OCI-LY7 (cell line): ENCODE measurements around the gene GNAT3. TPM values are rescaled to one million over a fixed set of nuclear protein-coding genes. Genes with fewer than 3 reads are reported as not detected.

Source experiments
- BruUV-seq: library from RNA; stranded (reverse); fragments of 400-500 nt; replicated peaks from 2 replicates; lab custom pipeline; 2021; lab: Mats Ljungman, UMichigan
- CTCF ChIA-PET: fragments of 300-600 bp; sonication (Branson Sonifier 250); formaldehyde crosslinking; loops from one replicate; lab custom pipeline; 2022; ENCODE audit warnings: antibody characterized with exemption; ENCODE audit not compliant: unreplicated experiment; lab: Charles Lee
- POLR2A ChIA-PET: fragments of 300-600 bp; sonication (Branson Sonifier 250); formaldehyde crosslinking; loops from one replicate; lab custom pipeline; 2022; ENCODE audit warnings: antibody characterized with exemption; lab: Charles Lee
- DNase-seq: peaks from one replicate; pipeline ENCODE4 v3.0.0-alpha.2; 2015; ENCODE audit warnings: low spot score
- H2AFZ ChIP-seq: fragments of 200-600 bp; sonication (generic), shearing (Covaris generic); 2 replicates; pipeline ENCODE4 v1.6.1; 2014; ENCODE audit warnings: mild to moderate bottlenecking, antibody characterized with exemption, low read length, moderate library complexity
- H3K27ac ChIP-seq: fragments of 200-600 bp; sonication (generic); 2 replicates; pipeline ENCODE4 v1.5.1; 2014; ENCODE audit warnings: mixed run types, low read depth, mild to moderate bottlenecking, moderate library complexity, low read length, inconsistent platforms; ENCODE audit not compliant: poor library complexity, severe bottlenecking
- H3K36me3 ChIP-seq: fragments of 200-600 bp; sonication (generic); 2 replicates; pipeline ENCODE4 v1.6.1; 2014; ENCODE audit warnings: mild to moderate bottlenecking, antibody characterized with exemption, low read length, moderate library complexity, mixed read lengths; ENCODE audit not compliant: insufficient read depth
- H3K4me1 ChIP-seq: fragments of 200-600 bp; sonication (generic); 2 replicates; pipeline ENCODE4 v1.5.1; 2014; ENCODE audit warnings: mild to moderate bottlenecking, low read length; ENCODE audit not compliant: insufficient read depth, poor library complexity, severe bottlenecking
- H3K4me2 ChIP-seq: fragments of 200-600 bp; sonication (generic); 2 replicates; pipeline ENCODE4 v1.6.1; 2014; ENCODE audit warnings: mild to moderate bottlenecking, low read length
- H3K4me3 ChIP-seq: fragments of 200-600 bp; sonication (generic); 2 replicates; pipeline ENCODE4 v1.5.1; 2014; ENCODE audit warnings: mild to moderate bottlenecking, low read depth, low read length; ENCODE audit not compliant: poor library complexity, severe bottlenecking
- H3K79me2 ChIP-seq: fragments of 200-600 bp; sonication (generic); 2 replicates; pipeline ENCODE4 v1.6.1; 2016; ENCODE audit warnings: low read depth, mild to moderate bottlenecking, low read length, moderate library complexity, mixed read lengths; ENCODE audit not compliant: insufficient read depth
- H3K9me2 ChIP-seq: fragments of 200-600 bp; sonication (generic); 2 replicates; pipeline ENCODE4 v1.6.1; 2016; ENCODE audit warnings: mild to moderate bottlenecking, low read length, mixed read lengths; ENCODE audit not compliant: insufficient read depth
- H3K9me3 ChIP-seq: fragments of 200-600 bp; sonication (generic); 2 replicates; pipeline ENCODE4 v1.6.1; 2014; ENCODE audit warnings: mild to moderate bottlenecking, mixed run types, low read length, mixed read lengths
- H4K20me1 ChIP-seq: fragments of 200-600 bp; sonication (generic); 2 replicates; pipeline ENCODE4 v1.6.1; 2014; ENCODE audit warnings: mild to moderate bottlenecking, antibody characterized with exemption, low read length, moderate library complexity, mixed read lengths; ENCODE audit not compliant: insufficient read depth
- CTCF ChIP-seq: fragments of 200-600 bp; sonication (generic); conservative IDR thresholded peaks from 2 replicates; pipeline ENCODE4 v1.5.1; 2014; ENCODE audit warnings: mild to moderate bottlenecking, antibody characterized with exemption, low read length, moderate library complexity, mixed read lengths
- EZH2phosphoT487 ChIP-seq: fragments of 200-600 bp; sonication (generic); IDR thresholded peaks from 2 replicates; pipeline ENCODE4 v1.6.1; 2018; ENCODE audit warnings: low read depth, borderline replicate concordance, mild to moderate bottlenecking, mixed run types, antibody characterized with exemption, low read length, moderate library complexity, mixed read lengths
- intact Hi-C: fragments of 100-400 bp; cut with micrococcal nuclease; formaldehyde crosslinking; loops from one replicate; pipeline ENCODE4 v1.10.0; 2022; ENCODE audit not compliant: unreplicated experiment
- total RNA-seq, 2 experiments: library from RNA; depleted of rRNA in 1 of 2; stranded (reverse); fragments of >200 nt in 1 of 2; shearing (Covaris generic) in 1 of 2; gene quantifications; 2 replicates each; pipeline ENCODE4 v1.2.3, GENCODE V29; 2014 to 2022

The GNAT3 gene
- total RNA-seq, 2 experiments from 2014 or later = not detected

DNA sequence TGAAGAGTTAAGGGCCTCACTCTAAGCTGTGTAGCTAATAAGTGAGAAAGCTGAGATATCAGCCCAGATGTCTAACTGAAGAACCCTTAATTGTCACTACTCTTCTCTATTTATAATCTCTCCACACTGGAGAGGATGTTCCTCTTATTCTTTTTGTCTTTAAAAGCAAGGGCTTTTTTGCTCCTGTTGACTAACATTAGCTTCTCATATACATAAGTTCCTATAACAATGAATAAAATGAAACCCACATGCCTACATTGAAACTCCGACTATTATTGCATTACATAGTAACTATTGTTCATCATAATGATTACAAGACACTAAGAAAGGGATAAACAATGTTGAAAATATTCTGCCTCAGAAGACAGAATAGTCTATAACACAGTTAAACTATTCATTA is 67.1 kb downstream of the GNAT3 start:
- Histone ChIP-seq H3K9me3 (no peaks in the 10 kb centered on the region), H3K36me3 (no peaks in the 10 kb centered on the region), H3K4me2 (no peak overlapping the region), H3K4me1 (no peaks in the 10 kb centered on the region), H2AFZ (no peak overlapping the region), H3K9me2 (no peaks in the 10 kb centered on the region), H3K27ac (no peak overlapping the region), H4K20me1 (no peaks in the 10 kb centered on the region), H3K4me3 (no peak overlapping the region), H3K79me2 (no peaks in the 10 kb centered on the region)
- POLR2A ChIA-PET = no interaction called here
- no peak for DNase-seq
- BruUV-seq = no TSS peak
- intact Hi-C loops = no loop called here
- CTCF ChIA-PET = no interaction called here
- TF ChIP-seq CTCF = no peak
- TF ChIP-seq EZH2phosphoT487 = no peak

DNA sequence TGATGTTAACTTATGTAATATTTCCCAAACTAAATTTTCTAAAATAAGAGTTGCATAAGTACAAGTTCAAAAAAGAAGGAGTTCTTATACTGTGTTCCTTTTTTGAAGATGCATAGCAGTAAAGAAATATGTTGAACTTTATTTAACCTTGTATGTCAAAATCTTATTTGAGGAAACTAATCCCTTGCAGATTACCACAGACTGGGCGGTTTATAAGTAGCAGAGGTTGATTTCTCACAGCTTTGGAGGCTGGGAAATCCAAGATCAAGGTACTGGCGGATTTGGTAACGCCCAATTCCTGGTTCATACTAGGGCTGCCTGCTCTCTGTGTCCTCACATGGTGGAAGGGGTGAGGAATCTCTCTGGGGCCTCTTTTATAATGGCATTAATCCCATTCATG is 68.5 kb downstream of the GNAT3 start:
- no peak for DNase-seq
- Histone ChIP-seq H3K4me1 (no peaks in the 10 kb centered on the region), H3K9me2 (no peaks in the 10 kb centered on the region), H3K79me2 (no peaks in the 10 kb centered on the region), H3K27ac (no peak overlapping the region), H2AFZ (no peak overlapping the region), H3K4me2 (no peak overlapping the region), H3K36me3 (no peaks in the 10 kb centered on the region), H3K9me3 (no peaks in the 10 kb centered on the region), H3K4me3 (no peak overlapping the region), H4K20me1 (no peaks in the 10 kb centered on the region)
- POLR2A ChIA-PET = no interaction called here
- intact Hi-C loops = no loop called here
- CTCF ChIA-PET = no interaction called here
- no TSS peak for BruUV-seq
- TF ChIP-seq EZH2phosphoT487 (no peak), CTCF (no peak)

DNA sequence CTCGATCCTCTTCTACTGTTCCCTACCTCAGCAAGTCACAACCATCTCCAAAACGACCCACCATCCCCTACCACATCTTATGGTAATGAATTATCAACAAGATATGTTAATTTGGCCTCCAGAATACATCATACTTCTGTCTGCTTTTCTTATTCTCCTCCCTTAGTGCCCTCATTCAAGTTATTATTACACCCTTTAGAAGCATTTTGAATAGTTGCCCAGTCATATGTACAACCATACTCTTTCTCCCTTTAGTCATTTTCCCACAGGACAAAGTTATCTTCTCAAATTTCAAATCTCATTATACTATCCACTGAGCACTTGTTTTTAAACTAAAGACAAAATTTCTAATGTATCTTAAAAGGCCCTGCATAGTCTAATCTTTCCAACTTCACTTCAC is 71.0 kb downstream of the GNAT3 start:
- Histone ChIP-seq H4K20me1 (no peaks in the 10 kb centered on the region), H3K4me1 (no peaks in the 10 kb centered on the region), H3K79me2 (no peaks in the 10 kb centered on the region), H3K9me3 (no peaks in the 10 kb centered on the region), H3K9me2 (no peaks in the 10 kb centered on the region), H3K4me2 (no peak overlapping the region), H3K4me3 (no peak overlapping the region), H2AFZ (no peak overlapping the region), H3K27ac (no peak overlapping the region), H3K36me3 (no peaks in the 10 kb centered on the region)
- CTCF ChIA-PET = no interaction called here
- BruUV-seq = no TSS peak
- intact Hi-C loops = no loop called here
- DNase-seq = no peak
- POLR2A ChIA-PET = interaction anchor here (1.1 kb wide), 1 partner anchor 20 kb away, joined by 3 read pairs; no protein-coding TSS in a partner anchor
- no peak for TF ChIP-seq CTCF
- no peak for TF ChIP-seq EZH2phosphoT487
